NCI-H146 treated with DMSO at 0.1 percent for 48 hours (cell line): Measurements from ENCODE around the gene NR2C2AP.
"Not testable (repeated sequence)": the region's sequence is repeated elsewhere in the genome, so short reads cannot be mapped to it uniquely, and the experiment has no call there.

ENCODE experiments used
- DNase-seq: peaks from one replicate; lab custom pipeline; 2025; ENCODE audit not compliant: unreplicated experiment; lab: John Stamatoyannopoulos, UW

Gene NR2C2AP

DNA sequence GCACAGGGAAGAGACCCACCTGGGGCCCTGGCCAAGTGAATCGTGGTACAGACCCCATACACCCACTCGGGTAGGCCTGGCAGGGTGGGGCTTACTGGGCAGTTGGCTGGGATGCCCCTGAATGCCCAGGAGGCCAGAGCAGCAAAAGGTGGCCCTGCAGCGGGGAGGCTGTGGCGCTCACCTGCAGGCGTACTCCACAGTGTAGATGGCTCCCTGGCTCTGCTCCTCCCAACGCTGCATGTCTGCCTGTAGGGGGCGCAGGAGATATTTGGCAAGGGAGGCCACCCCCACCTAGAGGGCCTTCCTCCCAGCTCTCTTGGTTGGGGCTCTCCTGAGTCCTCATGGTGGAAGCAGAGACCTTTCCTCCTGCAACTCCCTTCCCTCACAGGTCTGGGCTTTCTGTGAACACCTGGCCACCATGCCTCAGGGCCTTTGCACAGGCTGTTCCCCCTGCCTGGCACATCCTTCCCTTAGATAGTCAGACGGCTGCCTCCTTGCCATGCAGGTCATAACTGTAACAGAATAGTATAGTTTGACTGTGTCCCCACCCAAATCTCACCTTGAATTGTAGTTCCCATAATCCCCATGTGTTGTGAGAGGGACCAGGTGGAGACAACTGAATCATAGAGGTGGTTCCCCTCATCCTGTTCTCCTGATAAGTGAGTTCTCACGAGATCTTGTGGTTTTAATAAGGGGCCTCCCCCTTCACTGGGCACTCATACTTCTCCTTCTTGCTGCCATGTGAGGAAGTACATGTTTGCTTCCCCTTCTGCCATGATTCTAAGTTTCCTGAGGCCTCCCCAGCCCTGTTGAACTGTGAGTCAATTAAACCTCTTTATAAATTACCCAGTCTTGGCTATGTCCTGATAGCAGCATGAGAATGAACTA is 17.1 kb downstream of the NR2C2AP start:
- DNase-seq: peak; percentile 30

DNA sequence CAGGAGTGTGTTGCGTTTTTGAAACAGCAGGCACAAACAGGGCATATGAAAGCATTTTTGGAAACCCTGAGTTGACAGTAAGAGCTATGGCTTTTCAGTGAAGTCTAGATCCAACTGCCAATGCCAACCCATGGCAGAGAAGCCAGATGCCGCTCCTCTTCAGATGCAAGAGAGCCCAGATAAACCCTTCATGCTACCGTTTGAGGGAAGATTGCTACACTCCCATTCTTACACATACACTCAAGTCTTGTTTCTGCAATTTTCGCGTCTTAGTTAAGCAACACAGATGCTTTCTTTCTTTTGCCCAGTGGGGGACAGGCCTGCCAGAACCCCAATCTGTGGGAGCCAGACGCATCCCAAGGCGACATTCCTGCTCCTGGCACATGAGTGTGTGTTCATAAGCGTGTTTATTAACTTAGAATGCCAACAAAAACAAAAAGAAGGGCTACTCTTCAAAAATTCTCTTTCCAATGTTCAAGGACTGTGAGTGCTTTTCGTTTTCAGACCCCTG is 21.7 kb downstream of the NR2C2AP start:
- DNase-seq: no peak

DNA sequence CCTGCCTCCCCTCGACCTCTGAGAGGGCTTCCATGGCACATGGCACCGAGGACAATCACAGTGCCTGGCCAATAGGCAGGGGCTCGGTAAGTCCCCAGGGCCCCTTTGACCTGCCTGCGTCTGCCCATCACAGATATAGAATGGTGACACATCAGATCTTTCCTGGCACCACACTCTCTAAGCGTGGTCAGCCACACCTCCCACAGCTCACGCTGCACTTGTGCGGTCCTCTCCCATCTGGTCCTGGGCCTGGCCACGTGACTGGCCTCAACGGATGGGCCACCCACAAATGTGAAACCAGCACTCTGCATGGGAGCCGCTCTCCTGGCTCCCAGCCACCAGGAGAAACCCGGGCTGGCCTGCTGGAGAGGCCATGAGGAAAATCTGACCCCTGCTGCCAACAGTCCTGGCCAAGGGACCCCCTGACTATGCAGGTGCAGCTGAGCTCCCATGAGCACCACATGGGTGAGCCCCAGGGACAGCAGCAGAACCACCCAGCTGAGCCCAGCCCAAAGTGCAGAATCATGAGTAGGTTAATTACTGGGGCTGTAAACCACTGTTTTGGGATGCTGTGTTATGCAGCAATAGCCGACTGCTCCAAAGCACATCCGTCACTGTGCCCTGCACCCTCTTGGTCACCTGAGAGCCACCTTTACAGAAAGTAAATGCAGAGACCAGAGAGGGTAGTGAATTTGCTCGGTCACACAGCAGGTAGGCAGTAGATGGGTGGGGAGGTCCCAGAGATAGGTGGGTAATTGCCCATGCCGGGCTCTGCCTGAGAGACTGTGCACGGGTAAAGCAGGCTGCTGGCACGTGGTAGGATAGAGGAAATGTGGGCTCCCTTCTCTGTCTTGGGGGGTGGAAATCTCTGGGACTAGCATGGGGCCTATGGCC is 23.4 kb downstream of the NR2C2AP start:
- DNase-seq: no peak

DNA sequence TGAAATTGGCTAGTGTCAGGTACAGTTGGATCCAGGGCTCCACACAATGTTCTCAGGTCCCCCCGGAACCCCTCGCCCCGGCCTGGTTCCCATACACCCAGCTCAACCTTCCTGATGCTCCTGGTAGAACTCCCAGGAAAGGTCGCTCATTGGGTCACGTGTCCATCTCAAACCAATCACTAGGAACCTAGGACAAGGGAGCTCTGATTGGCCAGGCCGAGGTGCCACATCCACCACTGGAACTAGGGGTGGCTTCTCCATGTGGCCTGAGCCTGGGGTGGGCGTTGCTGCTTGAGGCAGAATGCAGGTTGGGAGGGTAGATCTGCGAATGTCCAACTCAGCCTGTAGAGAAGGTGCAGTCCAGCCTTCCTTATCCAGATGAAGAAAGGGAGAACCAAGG is 26.3 kb downstream of the NR2C2AP start:
- DNase-seq: no peak

DNA sequence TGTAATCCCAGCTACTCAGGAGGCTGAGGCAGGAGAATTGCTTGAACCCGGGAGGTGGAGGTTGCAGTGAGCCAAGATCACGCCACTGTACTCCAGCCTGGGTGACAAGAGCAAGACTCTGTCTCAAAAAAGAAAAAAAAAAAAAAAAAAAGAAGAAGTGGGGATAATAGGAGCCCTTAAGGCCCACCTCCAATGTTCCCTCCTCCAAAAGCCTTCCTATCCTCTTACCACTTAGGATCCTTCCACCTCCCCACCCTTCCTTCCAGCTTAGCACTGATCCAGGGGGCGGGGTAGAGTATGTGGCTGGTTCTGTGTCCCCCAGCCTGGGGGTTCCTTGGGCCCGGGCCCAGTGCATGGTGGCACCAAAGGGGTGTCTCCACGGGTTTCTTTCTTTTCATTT is 30.0 kb downstream of the NR2C2AP start:
- DNase-seq: not testable (repeated sequence)

DNA sequence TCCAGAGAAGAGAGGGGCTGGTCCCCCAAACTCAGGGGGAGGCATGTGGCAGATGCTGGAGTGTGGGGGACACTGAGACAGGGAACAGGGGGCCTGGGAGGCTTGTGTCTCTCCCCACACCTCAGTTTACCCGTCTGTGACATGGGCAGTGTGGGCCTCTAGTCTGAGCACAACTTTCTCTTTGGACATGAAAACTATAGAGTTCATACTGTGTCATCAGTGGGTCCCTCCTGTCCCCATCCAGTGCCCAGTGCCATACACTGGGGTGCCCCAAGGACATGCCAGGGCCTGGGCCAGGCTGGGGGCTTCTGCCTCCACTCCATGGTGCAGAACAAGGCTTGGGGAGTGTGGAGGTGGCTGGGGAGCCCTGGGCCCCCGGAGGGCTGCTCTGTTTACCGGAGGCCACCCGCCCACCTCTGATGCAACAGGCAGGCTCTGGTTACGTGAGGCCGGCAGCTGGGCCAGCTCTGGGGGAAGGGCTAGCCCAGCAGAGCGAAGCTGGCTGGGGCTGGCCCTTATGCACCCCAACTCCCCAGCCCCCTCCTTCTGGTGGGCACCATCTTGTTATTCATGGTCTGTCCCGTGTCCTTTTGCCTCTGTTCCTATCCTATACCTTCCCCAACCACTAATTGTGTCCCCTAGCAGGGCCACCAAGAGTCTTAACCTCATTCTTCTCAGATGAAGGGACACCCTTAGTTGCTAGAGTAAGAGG is 31.2 kb downstream of the NR2C2AP start:
- DNase-seq: no peak

DNA sequence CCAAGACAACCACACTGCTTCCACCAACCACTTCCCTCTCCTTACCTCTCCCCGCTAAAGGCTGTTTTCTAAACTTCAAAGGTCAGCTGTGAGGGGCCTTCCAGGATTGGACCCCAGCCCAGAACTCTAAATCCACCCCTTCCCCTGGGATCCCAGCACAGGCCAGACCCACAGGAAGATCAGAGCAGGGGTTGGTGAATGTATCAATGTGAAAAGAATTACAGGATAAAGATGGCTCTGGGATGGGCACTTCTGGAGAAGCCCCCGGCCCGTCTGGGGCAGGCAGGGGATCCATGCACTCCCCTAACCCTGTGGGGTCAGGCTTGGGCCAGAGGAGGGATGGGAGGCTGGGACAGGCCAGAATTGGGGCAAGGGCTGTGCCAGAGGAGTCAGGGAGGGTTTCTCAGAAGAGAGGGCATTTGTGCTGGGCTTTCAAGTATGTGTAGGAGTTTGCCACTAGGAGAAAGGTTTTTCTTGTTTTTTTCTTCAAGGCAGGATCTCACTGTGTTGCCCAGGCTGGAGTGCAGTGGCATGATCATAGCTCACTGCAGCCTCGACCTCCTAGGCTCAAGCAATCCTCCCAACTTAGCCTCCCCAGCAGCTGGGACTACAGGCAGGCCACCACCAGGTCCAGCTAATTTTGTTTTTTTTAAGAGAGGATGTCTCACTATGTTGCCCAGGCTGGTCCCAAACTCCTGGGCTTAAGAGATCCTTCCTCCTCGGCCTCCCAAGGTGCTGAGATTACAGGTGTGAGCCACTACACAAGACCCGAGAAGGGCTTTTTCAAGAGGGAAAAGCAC is 32.1 kb downstream of the NR2C2AP start:
- DNase-seq: no peak

DNA sequence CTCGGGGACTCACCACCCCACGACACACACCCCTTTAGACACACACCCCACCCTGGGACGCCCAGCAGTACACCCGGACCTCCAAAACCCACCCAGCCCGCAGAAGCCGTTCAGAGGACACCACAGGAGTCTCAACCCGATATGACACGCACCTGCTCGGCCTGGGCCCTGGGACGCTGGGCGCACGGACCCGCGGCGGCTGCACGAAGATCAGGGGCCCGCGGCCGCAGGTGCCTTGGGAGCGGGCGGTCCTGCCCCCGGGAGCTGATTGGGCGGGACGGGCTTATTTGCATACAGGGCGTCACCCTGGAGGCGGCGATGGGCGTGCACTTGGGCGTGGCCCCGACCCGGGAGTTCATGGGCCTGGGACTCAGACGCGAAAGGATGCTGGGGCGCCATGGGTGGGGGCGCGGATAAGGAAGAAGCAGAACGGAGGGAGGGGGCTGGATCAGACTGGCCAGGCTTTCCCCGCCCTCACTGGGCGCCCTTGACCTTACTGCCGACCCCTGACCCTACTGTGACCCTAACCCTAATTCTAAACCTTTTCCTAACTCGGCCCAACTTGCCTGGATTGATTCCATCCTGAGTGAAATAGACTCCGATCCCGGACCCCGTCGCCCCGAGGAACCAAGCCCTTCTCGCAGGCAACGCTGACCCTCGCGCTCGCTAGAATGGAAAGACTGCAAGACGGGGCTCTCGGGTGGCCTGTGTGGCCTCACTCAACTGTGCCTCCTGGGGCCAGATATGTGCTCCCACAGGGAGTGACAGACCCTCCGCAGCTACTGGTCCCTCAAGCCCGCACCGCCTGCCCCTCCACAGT is 33.0 kb downstream of the NR2C2AP start, which contains the start of gene MEF2B:
TSS of gene MEF2B (minus strand) at position 211 of the 820 bp plus-strand sequence. CDS start 19,528 bp downstream, outside the sequence.
- DNase-seq: peak; percentile 80

DNA sequence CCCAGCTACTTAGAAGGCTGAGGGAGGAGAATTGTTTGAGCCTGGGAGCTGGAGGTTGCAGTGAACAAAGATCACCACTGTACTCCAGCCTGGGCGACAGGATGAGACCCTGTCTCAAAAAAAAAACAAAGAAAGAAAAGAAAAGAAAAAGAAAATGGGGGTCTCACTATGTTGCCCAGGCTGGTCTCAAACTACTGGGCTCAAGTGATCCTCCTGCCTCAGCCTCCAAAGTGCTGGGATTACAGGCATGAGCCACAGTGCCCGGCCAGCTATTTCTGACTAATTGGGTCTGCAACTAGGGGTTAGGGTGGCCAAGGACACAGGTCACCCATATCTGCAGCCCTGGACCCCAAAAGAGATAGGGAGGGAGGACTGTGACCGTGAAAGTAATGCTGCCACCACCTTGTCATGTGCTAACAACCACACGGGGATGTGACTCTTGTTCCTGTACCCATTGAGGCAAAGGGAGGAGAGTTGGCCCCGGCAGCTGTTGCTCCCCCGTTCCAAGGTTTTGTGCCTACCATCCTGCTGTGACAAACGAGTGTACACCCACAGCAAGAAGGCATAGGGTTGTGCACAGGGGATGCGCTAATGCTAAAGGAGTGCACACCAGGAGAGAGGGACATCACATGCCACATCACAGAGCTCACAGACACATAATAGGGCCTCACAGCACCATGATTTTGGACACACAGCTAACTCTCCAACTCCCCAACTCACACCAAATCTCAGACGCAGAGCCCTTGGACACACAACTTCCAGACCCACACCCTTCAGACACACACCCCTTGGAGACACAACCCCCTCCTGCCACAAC is 33.8 kb downstream of the NR2C2AP start:
- no peak for DNase-seq

DNA sequence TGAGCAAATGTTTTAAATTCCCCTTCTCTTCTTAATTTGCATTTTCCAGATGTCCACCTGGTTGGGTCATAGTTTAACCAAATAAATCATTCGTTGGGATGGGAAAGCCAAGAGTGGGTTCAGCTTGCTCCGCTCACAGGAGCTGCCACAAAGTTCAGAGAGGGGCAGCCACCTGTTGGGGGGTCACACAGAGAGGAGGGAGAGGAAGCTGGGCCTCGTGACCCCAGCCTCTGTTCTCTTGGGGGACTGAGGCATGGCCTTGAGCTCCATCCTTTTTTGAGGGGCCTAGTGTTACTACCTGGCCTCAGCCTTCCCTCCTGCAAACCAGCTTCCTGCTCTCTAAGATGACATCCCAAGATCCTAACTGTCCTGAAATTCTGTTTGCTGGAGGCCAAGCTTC is 35.6 kb downstream of the NR2C2AP start:
- no peak for DNase-seq

DNA sequence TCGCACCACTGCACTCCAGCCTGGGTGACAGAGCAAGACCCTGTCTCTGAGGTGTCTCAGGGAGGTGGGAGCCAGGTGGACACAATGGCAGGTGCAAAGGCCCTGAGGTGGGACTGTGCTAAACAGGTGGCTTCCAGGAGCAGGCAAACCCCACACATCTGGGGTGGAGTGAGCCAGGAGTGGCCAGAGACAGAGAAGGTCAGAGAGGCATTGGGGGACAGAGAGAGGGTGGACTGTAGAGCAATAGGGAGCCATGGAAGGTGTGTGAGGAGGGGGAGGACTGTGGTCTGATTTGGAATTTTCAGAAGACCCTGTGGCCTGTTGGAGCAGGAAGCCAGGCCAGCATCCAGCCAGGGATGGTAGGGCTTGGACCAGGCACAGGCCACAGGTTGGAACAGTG is 37.8 kb downstream of the NR2C2AP start:
- no peak for DNase-seq

DNA sequence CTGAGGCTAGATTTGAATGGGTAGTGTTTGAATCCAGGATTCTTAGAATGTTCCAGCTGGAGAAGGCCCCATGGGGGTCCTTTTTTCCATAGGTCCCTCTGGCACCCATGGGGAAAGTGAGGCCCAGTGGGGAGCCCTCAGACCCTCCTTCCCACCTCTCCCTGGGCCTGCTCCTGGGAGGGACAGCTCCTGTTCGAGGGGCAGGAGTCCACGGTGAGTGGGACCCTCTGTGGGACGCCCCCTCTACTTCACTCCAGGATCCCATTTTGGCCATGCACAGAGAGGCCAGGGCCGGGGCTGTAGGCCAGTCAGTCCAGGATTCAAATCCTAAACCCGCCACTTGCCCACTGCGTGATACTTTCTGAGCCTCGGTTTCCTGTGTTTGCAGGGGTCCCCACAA is 40.7 kb downstream of the NR2C2AP start:
- no peak for DNase-seq

DNA sequence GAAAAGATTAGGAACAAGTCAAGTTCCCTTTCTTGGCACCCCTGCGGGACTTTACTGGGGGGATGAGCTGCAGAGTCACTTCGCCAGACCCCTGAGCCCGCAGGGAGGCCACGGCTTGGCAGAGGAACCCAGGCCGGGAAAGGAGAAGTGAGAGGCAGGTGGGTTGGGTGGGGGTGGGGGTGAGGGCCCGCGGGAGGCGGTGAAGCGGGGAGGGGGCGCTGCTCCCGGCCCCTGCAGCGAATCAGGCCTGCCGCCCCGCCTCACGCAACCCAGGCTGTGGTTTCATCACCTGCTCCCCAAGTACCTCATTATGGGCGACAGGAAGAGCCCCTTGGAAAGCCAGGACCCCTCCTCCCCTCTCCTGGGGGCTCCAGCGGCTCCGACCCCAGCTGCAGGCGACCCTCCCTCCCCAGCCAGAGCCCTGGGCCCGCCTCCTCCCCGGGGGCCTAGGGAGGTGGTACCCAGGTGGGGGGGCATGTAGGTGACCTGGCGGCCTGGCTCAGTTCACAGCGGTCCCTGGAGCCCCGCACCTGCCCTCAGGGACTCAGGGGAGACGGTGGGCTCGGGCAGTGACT is 42.7 kb downstream of the NR2C2AP start:
- no peak for DNase-seq

DNA sequence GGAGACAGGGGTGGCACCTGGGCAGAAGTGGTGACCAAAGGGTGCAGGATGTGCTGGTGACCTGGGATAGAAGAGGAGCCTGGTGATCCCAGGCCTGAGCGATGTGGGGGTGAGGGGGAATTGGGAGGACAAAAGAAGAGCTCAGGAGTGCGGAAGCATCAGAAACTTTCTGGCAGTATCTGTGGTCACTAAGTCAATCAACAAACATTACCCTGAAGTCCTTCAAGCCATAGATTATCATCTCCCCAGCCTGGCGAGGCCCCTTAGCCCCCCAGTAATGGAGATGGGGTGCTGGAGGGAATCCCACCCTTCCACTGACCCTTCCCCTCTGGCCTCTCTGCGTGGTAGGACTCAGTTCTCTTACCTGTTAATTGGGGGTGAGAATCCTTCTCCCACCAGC is 43.7 kb downstream of the NR2C2AP start:
- DNase-seq: no peak

DNA sequence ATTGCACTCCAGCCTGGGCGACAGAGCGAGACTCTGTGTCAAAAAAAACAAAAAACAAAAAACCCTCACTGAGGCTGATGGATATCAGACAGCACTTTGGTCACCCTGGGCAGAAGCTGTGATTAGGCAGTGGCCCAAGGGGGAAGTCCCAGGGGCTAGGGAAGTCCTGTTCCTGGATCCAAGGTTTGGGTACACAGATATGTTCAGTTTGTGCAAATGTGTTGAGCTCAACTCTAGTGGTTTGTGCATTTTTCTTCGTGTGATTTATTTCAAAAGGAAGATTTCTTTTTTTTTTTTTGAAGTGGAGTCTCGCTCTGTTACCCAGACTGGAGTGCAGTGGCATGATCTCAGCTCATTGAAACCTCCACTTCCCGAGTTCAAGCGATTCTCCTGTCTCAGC is 45.4 kb downstream of the NR2C2AP start:
- DNase-seq: no peak

DNA sequence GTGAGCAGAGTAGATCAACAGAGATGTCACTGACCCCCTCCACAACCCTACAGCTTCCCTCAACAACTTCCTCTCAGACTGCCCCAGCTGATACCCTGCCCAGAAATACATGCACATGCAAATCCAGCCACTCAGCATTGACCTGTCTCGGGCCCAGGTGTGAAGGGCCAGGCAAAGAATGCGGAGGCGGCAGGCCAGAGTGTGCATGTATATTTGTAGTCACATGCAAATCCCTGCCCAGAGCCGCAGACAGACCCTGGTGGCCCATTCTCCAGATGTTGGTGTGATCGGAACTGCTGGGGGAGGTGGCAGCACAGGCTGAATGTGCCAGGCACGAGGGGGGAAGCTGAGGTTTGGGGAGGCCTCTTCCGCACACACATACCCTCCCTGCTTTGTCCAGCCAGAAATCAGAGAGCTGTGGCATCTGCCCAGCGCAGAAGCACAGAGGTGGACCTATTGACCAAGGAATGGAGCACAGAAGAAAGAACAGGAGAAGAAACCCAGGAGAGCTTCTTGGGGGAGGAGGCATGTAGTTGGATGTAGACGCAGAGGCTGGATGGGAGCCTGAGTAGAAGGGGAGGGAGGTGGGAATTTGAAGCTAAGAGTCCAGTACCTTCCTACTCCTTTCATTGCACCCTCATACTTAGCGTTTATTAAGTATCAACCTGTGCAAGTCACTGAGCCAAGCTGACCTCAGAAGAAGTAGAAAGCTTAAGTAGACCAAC is 47.6 kb downstream of the NR2C2AP start:
- no peak for DNase-seq

DNA sequence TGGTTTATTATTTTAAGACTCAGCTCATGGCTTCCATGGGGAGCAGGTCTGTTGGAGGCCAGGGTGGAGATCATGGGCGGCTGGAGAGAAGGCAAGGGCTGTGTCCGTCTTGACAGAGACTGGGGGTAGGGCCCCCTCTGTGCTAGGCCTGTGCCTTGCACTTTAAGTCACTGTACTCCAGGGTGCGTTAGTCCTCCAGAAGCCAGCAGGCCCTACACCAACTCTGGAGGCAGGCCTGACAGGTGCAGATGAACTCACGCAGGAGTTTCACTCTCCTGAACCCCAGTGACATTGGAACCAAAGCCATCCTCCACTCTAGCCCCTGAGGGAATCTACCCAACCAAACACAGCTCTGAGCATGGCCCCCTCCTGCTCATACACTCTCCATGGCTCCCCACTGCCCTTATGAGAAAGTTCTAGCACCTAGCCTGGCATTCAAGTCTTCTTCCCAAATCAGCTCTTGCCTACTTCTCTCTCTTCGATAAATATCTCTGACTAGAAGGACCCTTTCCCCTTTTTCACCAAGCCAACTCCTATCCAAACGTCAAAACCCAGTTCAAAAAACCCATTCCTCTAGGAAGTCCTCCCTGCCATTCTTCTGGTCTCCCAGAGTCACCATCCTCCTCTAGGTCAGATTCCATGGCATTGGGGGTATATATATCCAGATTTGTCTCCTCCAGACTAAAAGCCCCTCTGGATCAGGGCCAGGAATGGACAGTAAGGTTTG is 48.3 kb downstream of the NR2C2AP start:
- DNase-seq: no peak
